SK-N-SH treated with all-trans-retinoic acid at 6 μM for 48 hours (cell line): ENCODE measurements around the gene RFNG.

Experiments
- CREB5 ChIP-seq: fragments of 250-450 bp; sonication (Bioruptor Pico); IDR thresholded peaks from 2 replicates; pipeline ENCODE4 v1.5.1; 2020; ENCODE audit warnings: low read depth, mild to moderate bottlenecking, moderate library complexity
- SNAI2 ChIP-seq: fragments of 250-450 bp; sonication (Bioruptor Pico); IDR thresholded peaks from 2 replicates; pipeline ENCODE4 v1.5.0; 2020; ENCODE audit warnings: mild to moderate bottlenecking, moderate library complexity
- TOX ChIP-seq: fragments of 250-450 bp; sonication (Bioruptor Pico); IDR thresholded peaks from 2 replicates; pipeline ENCODE4 v1.8.0; 2021; ENCODE audit warnings: mild to moderate bottlenecking, moderate library complexity, borderline replicate concordance
- ZFP30 ChIP-seq: fragments of 450-650 bp; formaldehyde crosslinking; IDR thresholded peaks from 2 replicates; pipeline ENCODE4 v1.5.0; 2022; ENCODE audit warnings: mild to moderate bottlenecking, moderate library complexity

- TF ChIP-seq TOX (CRISPR knock-in tag) (no peak), CREB5 (CRISPR knock-in tag) (no peak), SNAI2 (CRISPR knock-in tag) (no peak), ZFP30 (CRISPR knock-in tag) (no peak)
These were observed 610 bp downstream of the RFNG start for GRCh38 chr17:82050761-82051641.
